GM19099 (cell line): ENCODE data around the gene SLCO2B1.

Experiments
- POLR2A ChIP-seq: IDR thresholded peaks from 3 replicates; pipeline ENCODE4 v1.6.1; 2011; ENCODE audit warnings: low read depth; ENCODE audit not compliant: insufficient read length; ENCODE audit errors: extremely low read depth

SLCO2B1 gene

GRCh38 chr11:75190652-75191329 is 39.9 kb downstream of the SLCO2B1 start:
- TF ChIP-seq POLR2A = no peak

- no peak for TF ChIP-seq POLR2A
Measured at GRCh38 chr11:75191330-75191717, 40.4 kb downstream of the SLCO2B1 start.

GRCh38 chr11:75193271-75193670 is 42.4 kb downstream of the SLCO2B1 start:
- TF ChIP-seq POLR2A = no peak

- TF ChIP-seq POLR2A = no peak
Measured at GRCh38 chr11:75193711-75194110, 42.8 kb downstream of the SLCO2B1 start.

GRCh38 chr11:75194147-75194546 is 43.2 kb downstream of the SLCO2B1 start:
- TF ChIP-seq POLR2A = no peak

- TF ChIP-seq POLR2A = no peak
Measured at GRCh38 chr11:75195167-75195962, 44.5 kb downstream of the SLCO2B1 start.

- no peak for TF ChIP-seq POLR2A
Measured at GRCh38 chr11:75196426-75196825, 45.5 kb downstream of the SLCO2B1 start.

- no peak for TF ChIP-seq POLR2A
Measured at GRCh38 chr11:75197512-75198277, 46.8 kb downstream of the SLCO2B1 start.

GRCh38 chr11:75198278-75198973 is 47.5 kb downstream of the SLCO2B1 start:
- no peak for TF ChIP-seq POLR2A

GRCh38 chr11:75199412-75199955 is 48.6 kb downstream of the SLCO2B1 start:
- no peak for TF ChIP-seq POLR2A

GRCh38 chr11:75200051-75200450 is 49.1 kb downstream of the SLCO2B1 start:
- no peak for TF ChIP-seq POLR2A

- TF ChIP-seq POLR2A = no peak
Measured at GRCh38 chr11:75200531-75200930, 49.6 kb downstream of the SLCO2B1 start.

- TF ChIP-seq POLR2A = no peak
Measured at GRCh38 chr11:75201771-75202170, 50.9 kb downstream of the SLCO2B1 start.

GRCh38 chr11:75202195-75202594 is 51.3 kb downstream of the SLCO2B1 start:
- TF ChIP-seq POLR2A = no peak

- TF ChIP-seq POLR2A = no peak
Measured at GRCh38 chr11:75203138-75203537, 52.2 kb downstream of the SLCO2B1 start.
